Measurements from ENCODE around the gene CELSR1. TPM values are rescaled to one million over a fixed set of nuclear protein-coding genes. Genes with fewer than 3 reads are reported as not detected.

The CELSR1 gene
- total RNA-seq, 1 donor from 2014 or later, result 0.41 TPM

GRCh38 chr22:46557736-46558480, 20.5 kb upstream of the CELSR1 start:
- intact Hi-C loops (cut with micrococcal nuclease), result no loop called here

DNA sequence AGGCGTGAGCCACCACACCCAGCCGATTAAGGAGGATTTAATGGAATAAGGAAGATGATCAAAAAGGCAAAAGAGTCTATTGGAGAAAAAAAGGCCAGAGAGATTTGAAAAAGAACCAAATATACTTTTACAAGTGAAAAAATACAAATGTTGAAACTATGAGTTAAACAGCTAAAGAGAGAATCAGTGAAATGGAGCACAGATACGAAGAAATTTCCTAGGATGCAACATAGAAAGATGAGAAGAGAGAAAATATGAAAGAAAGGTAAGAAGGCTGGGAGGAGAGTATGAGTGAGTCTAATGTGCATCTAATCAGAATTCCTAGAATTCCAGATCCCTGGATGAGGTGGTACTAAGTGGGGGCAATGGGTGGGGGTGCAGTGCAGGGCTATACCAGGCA, 19.4 kb upstream of the CELSR1 start:
- intact Hi-C loops (cut with micrococcal nuclease), result no loop called here

DNA sequence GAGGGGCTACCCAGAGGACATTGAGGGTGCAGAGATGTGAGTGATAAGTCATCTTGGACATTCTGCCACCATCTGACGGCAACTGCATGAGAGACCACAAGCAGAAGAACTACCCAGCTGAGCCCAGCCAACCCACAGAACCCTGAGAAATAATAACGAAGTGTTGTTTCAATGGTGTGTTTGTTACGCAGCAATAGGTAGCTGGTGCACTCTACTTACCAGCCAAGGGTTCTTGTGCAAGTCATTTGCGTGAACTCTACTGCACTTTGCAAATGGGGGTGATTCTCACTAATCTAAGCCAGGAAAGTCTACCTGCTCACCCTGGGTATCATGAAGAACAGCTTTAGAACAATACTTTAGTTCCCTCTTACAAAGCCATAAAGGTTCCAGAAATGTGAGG, 15.8 kb upstream of the CELSR1 start:
- intact Hi-C loops (cut with micrococcal nuclease), result no loop called here

- intact Hi-C loops (cut with micrococcal nuclease), result no loop called here
These were observed 14.6 kb upstream of the CELSR1 start for GRCh38 chr22:46551996-46552395.

DNA sequence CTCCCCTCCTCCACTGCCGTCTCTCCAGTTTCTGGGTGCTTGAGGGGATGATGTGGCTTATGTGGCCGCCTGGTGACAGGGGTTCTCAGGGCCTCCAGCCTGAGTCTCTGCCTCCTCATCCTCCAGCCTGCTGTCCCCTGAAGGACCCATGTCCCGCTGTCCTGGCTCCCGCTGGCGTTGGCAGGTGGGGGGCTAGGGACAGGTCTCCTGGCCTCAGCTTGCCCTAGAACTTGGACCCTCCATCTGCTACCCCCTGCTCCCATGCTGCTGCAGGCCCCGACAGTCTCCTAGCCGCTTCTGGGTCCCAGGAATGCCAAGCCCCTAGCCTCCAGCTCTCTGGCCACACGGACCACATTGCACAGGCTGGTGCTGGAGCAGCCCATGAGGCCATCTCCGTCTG, 13.9 kb upstream of the CELSR1 start:
- intact Hi-C loops (cut with micrococcal nuclease), result no loop called here

GRCh38 chr22:46549971-46550641, 12.7 kb upstream of the CELSR1 start:
- intact Hi-C loops (cut with micrococcal nuclease), result loop anchor here (10.0 kb wide), 1 partner anchor 555 kb away; no protein-coding TSS in a partner anchor

GRCh38 chr22:46549563-46549840, 12.1 kb upstream of the CELSR1 start:
- intact Hi-C loops (cut with micrococcal nuclease), result loop anchor here (10.0 kb wide), 1 partner anchor 555 kb away; no protein-coding TSS in a partner anchor

DNA sequence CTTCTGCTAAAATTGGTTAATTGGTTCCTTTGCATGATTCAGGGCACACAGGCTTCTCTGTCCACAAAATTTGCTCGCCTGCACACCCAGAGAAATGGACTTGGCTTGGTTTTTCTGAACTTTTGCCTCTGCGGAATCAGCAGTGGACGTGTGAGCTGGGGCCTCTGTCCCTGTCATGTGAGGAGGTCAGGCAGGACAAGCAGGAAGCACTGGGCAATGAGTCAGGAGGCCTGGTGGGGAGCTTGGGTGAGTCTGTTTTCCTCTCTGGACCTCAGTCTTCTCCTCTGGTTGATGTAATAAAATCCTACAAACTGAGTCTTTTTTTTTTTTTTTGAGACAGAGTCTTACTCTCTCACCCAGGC, 10.4 kb upstream of the CELSR1 start:
- intact Hi-C loops (cut with micrococcal nuclease), result loop anchor here (10.0 kb wide), 1 partner anchor 553 kb away; no protein-coding TSS in a partner anchor

DNA sequence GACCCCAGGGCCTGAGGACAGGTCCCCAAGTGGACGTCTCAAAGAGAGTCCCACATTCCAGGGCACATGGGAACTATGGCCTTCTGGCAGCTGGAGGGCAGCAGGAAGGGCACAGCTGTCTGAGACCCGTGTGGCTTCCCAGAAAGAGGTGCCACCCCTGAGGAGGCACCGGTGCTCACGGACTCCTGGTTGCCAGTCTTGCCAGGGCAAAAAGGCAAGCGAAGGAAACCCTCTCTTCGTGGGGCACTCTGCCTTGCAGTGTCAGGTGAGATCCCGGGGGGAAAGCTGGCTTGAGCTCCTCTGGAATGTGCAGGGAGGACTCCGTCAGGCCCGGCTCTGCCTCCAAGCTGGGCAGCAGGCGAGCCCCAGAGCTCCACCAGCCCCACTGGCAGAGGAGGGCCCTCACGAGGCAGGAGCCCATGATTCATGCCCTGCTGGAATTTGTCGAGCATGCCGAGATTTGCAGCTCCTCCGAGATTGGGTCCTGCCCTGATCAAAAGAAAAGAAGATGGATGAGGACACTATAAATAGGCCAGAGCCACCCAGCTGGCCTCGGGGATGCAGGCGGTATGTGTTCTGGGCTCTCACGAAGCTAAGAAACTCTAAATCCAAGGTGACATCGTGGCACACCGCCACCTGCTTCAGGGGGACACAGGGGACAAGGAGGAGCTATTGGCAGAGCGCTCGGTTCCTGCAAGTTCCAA, 9.9 kb upstream of the CELSR1 start:
- intact Hi-C loops (cut with micrococcal nuclease), result loop anchor here (10.0 kb wide), 1 partner anchor 553 kb away; no protein-coding TSS in a partner anchor

GRCh38 chr22:46546466-46547178, 9.2 kb upstream of the CELSR1 start:
- intact Hi-C loops (cut with micrococcal nuclease), result loop anchor here (10.0 kb wide), 1 partner anchor 552 kb away; no protein-coding TSS in a partner anchor

DNA sequence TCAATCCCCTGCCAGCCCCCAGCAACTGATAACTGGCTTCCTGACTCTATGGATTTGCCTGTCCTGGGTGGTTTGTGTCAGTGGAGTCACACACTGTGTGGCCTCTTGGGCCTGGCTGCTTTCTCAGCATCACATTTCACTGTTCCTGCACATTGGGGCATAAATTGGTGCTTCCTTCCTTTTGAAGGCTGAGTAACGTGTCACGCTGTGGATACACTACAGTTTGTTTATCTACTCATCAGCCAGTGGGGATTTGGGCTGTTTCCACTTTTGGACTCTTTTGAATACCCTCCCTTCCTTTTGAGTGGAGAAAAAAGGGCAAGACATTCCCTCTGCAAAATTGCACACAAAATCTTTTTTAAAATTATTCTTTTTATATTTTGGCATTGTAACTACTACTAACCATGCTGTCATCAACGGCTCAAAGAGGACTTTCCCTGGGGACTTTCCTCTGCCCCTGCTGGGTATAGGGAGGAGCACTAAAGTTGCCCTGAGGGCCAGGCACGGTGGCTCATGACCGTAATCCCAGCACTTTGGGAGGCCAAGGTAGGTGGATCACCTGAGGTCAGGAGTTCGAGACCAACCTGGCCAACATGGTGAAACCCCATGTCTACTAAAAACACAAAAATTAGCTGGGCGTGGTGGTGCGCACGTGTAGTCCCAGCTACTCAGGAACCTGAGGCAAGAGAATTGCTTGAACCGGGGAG, 7.8 kb upstream of the CELSR1 start:
- intact Hi-C loops (cut with micrococcal nuclease), result loop anchor here (10.0 kb wide), 1 partner anchor 550 kb away; no protein-coding TSS in a partner anchor

GRCh38 chr22:46542011-46542985, 4.9 kb upstream of the CELSR1 start:
- intact Hi-C loops (cut with micrococcal nuclease), result loop anchor here (1.0 to 10.0 kb wide), 2 partner anchors 175 to 547 kb away; no protein-coding TSS in a partner anchor

GRCh38 chr22:46541536-46541935, 4.1 kb upstream of the CELSR1 start:
- intact Hi-C loops (cut with micrococcal nuclease), result loop anchor here (10.0 kb wide), 1 partner anchor 547 kb away; no protein-coding TSS in a partner anchor

GRCh38 chr22:46540874-46541273, 3.5 kb upstream of the CELSR1 start:
- intact Hi-C loops (cut with micrococcal nuclease), result loop anchor here (10.0 kb wide), 1 partner anchor 546 kb away; no protein-coding TSS in a partner anchor

DNA sequence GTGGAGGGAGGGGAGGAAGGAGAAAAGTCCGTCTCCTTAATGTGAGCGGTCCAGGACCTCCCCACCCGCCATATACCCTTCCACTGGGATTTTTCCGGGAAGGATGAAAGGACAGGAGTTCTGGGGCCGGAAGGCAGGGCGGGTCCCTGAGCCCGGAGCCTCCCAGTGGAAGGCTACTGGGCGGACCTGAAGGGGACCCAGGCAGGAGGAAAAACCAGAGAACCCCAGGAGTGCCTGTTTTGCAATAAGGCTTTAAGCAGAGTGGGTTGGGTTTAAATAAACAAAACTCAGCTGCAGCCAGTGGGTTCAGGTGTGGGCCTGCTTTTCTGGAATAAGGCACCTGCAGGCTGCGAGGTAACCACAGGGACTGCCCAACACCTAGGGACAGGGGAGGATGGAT, 1.7 kb upstream of the CELSR1 start:
- intact Hi-C loops (cut with micrococcal nuclease), result no loop called here

DNA sequence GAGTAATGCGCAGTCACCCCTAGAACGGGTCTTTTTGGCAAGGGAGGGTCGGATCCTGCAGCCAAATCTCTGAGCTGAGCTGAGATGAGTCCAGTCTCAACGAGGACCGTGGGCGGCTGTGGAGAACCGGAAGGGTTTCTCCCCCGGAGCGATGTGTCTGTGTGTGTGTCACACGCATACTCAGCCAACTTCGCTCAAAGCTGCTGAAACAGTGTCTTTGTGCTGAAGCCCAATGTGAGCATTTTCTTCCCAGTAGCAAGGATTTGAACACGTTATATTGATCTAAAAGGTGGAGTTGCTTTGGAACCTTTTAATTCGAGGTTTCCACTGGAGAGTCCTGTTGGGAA, 1.4 kb upstream of the CELSR1 start:
- intact Hi-C loops (cut with micrococcal nuclease), result no loop called here

GRCh38 chr22:46537946-46538813, 760 bp upstream of the CELSR1 start:
- intact Hi-C loops (cut with micrococcal nuclease), result no loop called here

- intact Hi-C loops (cut with micrococcal nuclease), result no loop called here
These were observed 739 bp downstream of the CELSR1 start for GRCh38 chr22:46536537-46537224.
